GM12801 (cell line): ENCODE measurements around the gene ZP1.

ENCODE experiments used
- TF ChIP-seq, protein P1 (sequence below): IDR thresholded peaks from one replicate; pipeline ENCODE4 v1.5.1; 2011; ENCODE audit warnings: control low read depth; ENCODE audit not compliant: insufficient read length; ENCODE audit errors: extremely low read depth

Gene ZP1

DNA sequence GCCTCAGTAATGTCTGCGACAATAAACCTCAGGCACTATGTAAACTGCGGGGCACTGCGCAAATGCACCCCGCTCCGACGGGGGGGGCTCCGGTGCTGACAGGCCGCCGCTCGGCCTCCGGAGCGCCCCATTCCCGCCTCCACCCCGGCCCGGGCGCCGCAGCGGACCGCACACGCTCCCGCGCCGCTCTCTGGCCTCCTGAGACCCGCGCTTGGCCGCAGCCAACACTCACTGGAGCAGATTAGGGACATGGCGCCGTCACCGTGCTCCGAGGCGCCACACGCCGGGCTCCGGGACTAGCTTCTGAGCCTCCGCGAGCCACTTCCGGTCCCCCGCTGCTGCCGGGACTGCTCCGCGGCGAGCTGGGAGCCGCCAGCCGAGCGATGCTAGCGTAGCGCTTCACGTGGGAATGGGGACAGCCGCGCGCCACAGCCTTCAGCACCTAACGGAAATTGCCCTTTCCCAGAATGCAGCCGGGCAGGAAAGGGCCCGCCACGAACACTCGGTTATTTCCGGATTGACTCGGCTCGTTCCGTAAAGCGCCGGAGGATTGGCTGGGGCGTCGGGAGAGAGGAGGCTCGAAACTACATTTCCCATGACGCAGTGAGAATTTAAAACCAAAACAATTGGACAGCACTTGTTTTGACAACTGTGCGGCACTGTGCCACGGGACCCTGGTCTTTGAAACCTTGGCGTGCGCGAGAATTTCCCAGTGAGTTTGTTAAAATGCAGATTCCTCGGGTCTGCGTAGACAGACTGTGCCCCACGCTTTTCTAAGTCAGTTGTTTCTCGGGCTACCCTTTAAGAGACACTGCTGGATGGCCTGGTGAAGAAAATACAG, 39.0 kb downstream of the ZP1 start, which contains the start of gene PRPF19:
Gene PRPF19 (minus strand): TSS at position 454 of the 841 bp plus-strand sequence. CDS start 203 bp downstream, at position 251.
- TF ChIP-seq, protein P1, sequence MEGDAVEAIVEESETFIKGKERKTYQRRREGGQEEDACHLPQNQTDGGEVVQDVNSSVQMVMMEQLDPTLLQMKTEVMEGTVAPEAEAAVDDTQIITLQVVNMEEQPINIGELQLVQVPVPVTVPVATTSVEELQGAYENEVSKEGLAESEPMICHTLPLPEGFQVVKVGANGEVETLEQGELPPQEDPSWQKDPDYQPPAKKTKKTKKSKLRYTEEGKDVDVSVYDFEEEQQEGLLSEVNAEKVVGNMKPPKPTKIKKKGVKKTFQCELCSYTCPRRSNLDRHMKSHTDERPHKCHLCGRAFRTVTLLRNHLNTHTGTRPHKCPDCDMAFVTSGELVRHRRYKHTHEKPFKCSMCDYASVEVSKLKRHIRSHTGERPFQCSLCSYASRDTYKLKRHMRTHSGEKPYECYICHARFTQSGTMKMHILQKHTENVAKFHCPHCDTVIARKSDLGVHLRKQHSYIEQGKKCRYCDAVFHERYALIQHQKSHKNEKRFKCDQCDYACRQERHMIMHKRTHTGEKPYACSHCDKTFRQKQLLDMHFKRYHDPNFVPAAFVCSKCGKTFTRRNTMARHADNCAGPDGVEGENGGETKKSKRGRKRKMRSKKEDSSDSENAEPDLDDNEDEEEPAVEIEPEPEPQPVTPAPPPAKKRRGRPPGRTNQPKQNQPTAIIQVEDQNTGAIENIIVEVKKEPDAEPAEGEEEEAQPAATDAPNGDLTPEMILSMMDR, result no peak

DNA sequence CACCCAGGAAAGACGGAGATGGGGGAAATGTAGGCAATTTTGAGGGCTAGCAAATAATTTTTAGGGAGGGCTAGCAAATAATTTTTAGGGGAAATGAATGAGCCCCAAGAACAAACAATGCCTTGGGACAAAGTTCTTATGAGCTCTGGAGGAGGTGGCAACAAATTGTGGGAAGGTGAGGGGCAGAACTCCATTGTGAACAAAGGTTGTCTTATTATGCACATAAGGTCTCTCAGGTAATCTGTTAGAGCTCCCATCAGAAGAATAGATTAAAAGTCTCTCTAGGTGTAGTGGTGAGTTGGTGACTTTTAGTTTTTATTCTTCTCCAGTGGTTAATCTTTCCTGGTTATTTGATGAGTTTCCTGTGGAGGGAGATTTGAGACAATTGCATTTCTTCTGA, 41.5 kb downstream of the ZP1 start:
- TF ChIP-seq, protein P1, result no peak

DNA sequence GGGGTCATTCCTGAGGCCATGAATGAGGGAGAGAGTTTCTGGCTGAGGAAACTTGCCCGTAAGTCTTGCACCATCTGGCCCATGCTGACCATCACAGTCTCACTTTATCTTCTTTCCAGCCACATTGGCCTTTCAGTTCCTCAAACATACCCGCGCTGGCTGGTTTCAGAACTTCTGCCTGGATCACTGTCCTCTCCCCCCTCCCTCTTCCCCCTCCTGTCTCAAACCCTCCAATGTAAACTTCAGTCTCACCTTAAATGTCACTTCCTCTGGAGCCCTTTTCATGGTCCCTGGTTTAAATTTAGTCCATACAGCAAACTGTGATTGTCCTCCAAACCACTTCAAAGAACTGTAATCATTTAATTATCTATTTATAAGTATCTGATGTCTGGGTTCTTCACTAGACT, 42.9 kb downstream of the ZP1 start:
- TF ChIP-seq, protein P1, result no peak

DNA sequence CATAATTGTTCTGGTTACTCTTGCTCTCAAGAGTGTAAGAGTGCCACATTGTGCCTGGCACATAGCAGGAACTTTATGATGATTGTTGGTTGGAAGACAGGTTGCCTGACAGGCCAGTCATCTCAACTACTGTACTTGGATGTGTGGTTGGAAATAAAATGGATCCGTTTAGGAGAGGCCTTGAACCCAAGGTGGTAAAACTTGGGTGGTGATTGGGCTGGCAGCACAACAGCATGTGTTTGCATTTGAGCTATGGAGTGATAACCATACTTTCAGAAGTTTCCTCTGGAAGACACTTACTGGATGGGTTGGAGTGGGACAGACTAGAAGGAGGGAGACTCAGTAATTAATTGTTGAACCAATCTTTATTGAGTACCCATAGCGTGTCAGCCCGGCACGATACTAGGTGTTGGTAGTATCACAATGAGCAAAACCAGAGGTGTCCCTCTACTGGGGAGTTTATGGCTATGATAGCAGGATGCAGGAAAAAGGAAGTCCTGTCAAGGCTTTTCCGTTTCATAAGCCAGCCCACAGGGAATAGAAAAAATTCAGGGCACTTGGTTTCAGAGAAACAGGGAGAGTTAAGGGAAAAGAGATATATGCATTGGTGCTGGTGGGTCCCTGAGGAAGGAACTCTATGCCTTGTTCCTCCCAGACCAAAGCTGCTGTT, 43.5 kb downstream of the ZP1 start:
- TF ChIP-seq, protein P1, result no peak

DNA sequence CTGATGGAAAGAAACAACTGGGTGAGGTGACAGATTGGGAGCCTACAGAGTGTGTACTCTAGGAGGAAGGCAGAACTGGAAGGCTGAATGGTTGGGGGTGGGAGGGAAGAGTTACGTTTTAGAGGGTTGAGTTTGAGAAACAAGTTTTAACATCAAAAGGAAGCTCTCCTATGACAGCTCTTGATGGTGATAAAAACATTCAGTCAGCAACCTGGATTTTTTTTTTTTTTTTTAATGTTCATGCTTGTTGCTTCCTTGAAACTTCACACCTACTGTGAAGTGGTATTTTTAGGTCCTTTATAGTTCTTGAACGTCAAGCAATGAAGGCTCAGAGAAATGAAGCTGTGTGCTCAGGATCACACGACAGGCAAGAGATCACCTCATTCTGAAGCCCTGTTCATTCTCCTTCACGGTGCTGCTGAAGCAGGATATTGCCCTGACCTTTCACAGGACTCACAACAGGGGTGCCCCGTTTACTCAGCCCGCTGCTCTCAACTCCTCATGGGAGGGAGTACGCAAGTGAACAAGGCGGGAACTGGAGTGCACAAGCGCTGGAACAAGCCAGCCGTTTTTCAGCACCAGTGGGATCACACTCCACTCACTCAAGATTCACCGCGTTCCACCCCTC, 45.0 kb downstream of the ZP1 start:
- TF ChIP-seq, protein P1, result no peak

DNA sequence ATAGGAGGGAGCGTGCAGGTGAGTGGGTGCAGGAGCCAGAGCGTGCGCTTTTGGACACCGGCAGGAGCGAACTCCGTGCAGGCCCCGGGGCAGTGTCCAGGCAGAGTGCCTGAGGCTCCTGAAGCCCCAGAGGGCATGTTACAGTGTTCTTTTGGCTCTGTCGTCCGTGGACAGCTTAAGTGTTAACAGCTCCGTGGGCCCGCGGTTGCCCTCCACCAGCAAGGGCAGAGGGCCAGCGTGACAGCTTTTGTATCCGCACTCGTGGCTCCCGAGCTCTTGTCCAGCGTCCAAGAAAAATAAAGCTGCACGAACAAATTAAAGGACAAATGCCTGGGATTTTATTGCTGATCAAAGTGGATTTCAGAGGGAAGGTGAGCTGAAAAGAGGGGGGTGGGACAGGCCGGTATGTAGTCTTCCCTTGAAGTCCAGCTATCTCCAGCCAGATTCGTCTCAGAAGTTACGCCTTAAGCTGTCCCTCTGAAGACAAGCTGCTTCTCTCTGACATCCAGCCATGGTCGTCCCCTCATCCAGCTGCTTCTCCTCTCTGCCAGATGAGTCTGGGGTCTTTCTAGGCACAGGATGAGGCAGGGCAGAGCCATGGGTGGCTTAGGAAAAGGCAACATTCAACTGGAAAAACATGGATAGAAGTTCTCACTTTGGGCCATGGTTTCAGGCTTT, 45.6 kb downstream of the ZP1 start:
- TF ChIP-seq, protein P1, result no peak
